Measurements from ENCODE around the gene FAM234B. TPM values are rescaled to one million over a fixed set of nuclear protein-coding genes. Genes with fewer than 3 reads are reported as not detected.

FAM234B gene
- total and polyA plus RNA-seq, 2 of the 8 experiments (the other 6 are each of a cell fraction or from before 2014, with no cell fraction given): 12.5 to 29.1 TPM

DNA sequence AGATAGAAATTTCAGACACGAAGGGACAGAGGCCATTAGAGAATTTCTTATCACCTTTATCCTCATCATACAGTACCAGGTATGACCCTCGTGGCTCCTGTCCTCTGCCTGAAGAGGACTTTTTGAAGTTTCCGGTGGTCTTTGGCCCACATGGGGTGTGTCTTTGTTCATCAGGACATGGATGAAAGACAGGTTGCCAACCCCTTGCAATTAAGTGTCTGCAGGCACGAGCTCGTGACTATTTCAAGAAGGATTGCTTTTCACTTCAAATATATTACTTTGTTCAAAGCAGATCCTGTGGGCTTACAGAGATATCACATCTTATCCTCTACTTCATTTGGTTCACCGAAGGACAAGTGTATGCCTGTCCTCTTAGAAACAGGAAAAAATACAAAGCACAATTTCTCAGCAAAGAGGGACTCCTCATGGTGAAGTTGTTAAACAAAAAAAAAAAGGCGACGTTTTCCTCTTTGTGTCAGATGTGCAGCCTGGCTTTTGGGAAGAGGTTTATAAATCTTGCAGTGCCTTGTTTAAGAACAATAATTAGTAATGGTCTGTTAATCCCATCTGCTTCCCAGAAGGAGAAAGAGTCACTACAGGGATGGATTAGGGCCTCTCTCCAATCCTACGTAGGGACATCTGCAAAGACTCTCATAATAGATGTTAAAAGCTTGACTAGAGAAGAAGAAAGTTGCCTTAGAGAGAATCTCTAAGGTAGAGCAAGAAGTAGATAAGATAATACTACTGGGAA is 13.5 kb upstream of the FAM234B start:
- H3K79me2 ChIP-seq (ENCODE audit: control insufficient read depth in 1 of 2, insufficient read depth in 2 of 2, low read length in 2 of 2): no peaks in the 10 kb centered on the region
- H2AK5ac ChIP-seq (ENCODE audit: low read depth, low read length): no peak overlapping the region
- no peaks in the 10 kb centered on the region for H3K79me1 ChIP-seq (ENCODE audit: low read depth, low read length)
- H2BK12ac ChIP-seq (ENCODE audit: low read depth, low read length): no peak overlapping the region
- H2BK120ac ChIP-seq (replicated peaks; ENCODE audit: low read depth, low read length): no peak overlapping the region
- H4K91ac ChIP-seq (replicated peaks; ENCODE audit: insufficient read length, low read length): no peak overlapping the region
- H3K18ac ChIP-seq (ENCODE audit: extremely low read depth, low read length): no peak overlapping the region; the same call in 1 of the 2 replicates
- POLR2A ChIA-PET (ENCODE audit: partially characterized antibody): no interaction called here
- no peak overlapping the region for H3K27ac ChIP-seq (ENCODE audit: low read depth, low read length)
- no peaks in the 10 kb centered on the region for H3K36me3 ChIP-seq (ENCODE audit: control insufficient read depth in 2 of 4, insufficient read depth in 4 of 4, low read length in 3 of 4)
- FAIRE-seq: no peak
- H2BK15ac ChIP-seq (ENCODE audit: low read length): no peak overlapping the region
- H3K14ac ChIP-seq (ENCODE audit: insufficient read length): no peak overlapping the region
- TF ChIP-seq YY1 (IDR thresholded peaks at IDR 0.05; ENCODE audit: low read depth, low read length) (no peak), HDAC6 (IDR thresholded peaks at IDR 0.05; ENCODE audit: low read depth, low read length) (no peak), CTCF (IDR thresholded peaks at IDR 0.05; ENCODE audit: control extremely low read depth in 1 of 3, insufficient read depth in 1 of 3, low read depth in 1 of 3, low read length in 3 of 3) (no peak), FOSL1 (IDR thresholded peaks at IDR 0.05; ENCODE audit: insufficient read depth, low read depth, low read length) (no peak), SP1 (IDR thresholded peaks at IDR 0.05; ENCODE audit: low read depth, low read length) (no peak), HDAC2 (IDR thresholded peaks at IDR 0.05; ENCODE audit: borderline replicate concordance in 1 of 2, low read depth in 2 of 2, low read length in 2 of 2) (no peak), SP4 (IDR thresholded peaks at IDR 0.05; ENCODE audit: low read length) (no peak), JUND (IDR thresholded peaks at IDR 0.05; ENCODE audit: low read length) (no peak)
- TF ChIP-seq, protein P1, sequence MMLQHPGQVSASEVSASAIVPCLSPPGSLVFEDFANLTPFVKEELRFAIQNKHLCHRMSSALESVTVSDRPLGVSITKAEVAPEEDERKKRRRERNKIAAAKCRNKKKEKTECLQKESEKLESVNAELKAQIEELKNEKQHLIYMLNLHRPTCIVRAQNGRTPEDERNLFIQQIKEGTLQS (IDR thresholded peaks at IDR 0.05; ENCODE audit: insufficient read depth, low read depth, low read length): no peak
- H3K56ac ChIP-seq (replicated peaks; ENCODE audit: insufficient read length, low read depth, low read length): no peak overlapping the region
- H2BK20ac ChIP-seq (ENCODE audit: low read length): 0 out of 2 replicates have a peak overlapping the region, but pooled peaks have one; percentile 15
- H4K5ac ChIP-seq (ENCODE audit: insufficient read length, low read depth, low read length): no peak overlapping the region
- CTCF ChIA-PET (ENCODE audit: partially characterized antibody): interaction anchor here (1.0 to 1.4 kb wide), 2 partner anchors 9 to 13 kb away, joined by 3 to 4 read pairs; partner anchors contain the start of gene FAM234B
- no peaks in the 10 kb centered on the region for H4K20me1 ChIP-seq (replicated peaks in 1 of 2; ENCODE audit: control insufficient read depth in 1 of 2, insufficient read depth in 2 of 2, low read length in 2 of 2)
- WGBS, 2 experiments (ENCODE audit: extremely low coverage in 1 of 2, insufficient coverage in 1 of 2, insufficient read length in 1 of 2, insufficient replicate concordance in 2 of 2, low coverage in 1 of 2, low lambda C conversion rate in 2 of 2, missing lambda C conversion rate in 1 of 2): 78% methylated on average over 9 of the region's 9 CpGs; no CpG with 5 or more reads in 1 of the 2 experiments
- no peak overlapping the region for H3K4me2 ChIP-seq (ENCODE audit: insufficient read depth in 1 of 2, low read depth in 2 of 2, low read length in 2 of 2)
- no peak overlapping the region for H2BK5ac ChIP-seq (ENCODE audit: low read depth, low read length)
- H3K4ac ChIP-seq (replicated peaks; ENCODE audit: insufficient read length, low read depth, low read length): no peak overlapping the region
- no peaks in the 10 kb centered on the region for H3K23me2 ChIP-seq (ENCODE audit: low read depth, low read length)
- no peak overlapping the region for H3K9ac ChIP-seq (replicated peaks in 1 of 4; ENCODE audit: extremely low read depth in 1 of 4, low read depth in 3 of 4, low read length in 3 of 4)
- H3K4me3 ChIP-seq (ENCODE audit: extremely low read depth in 1 of 4, insufficient read depth in 2 of 4, low read depth in 3 of 4, low read length in 4 of 4): no peak overlapping the region
- no peak overlapping the region for H3K23ac ChIP-seq (ENCODE audit: insufficient read length)
- no peak overlapping the region for H4K8ac ChIP-seq (ENCODE audit: extremely low read depth, insufficient read depth, low read length)
- H3K4me1 ChIP-seq (replicated peaks in 1 of 4; ENCODE audit: control insufficient read depth in 3 of 4, insufficient read depth in 4 of 4, low read length in 3 of 4): peaks cover 2 to 6% (median 5%) of the 10 kb centered on the region in 4 experiments; a peak in 5 of 7 replicates
- no peaks in the 10 kb centered on the region for H3K9me3 ChIP-seq (ENCODE audit: insufficient read depth in 2 of 2, low read depth in 1 of 2, low read length in 1 of 2)
- no peak for DNase-seq (ENCODE audit: low read depth in 1 of 2, low spot score in 2 of 2)
- H2AFZ ChIP-seq (ENCODE audit: low read length): no peak overlapping the region
- no peaks in the 10 kb centered on the region for H3K27me3 ChIP-seq (replicated peaks in 1 of 4; ENCODE audit: control insufficient read depth in 3 of 4, extremely low read depth in 1 of 4, insufficient read depth in 3 of 4, low read length in 3 of 4)
